SK-N-SH (cell line): ENCODE data around the gene NLRP1.

Experiments
- CTCF ChIP-seq: fragments of 200-600 bp; sonication (generic); IDR thresholded peaks from 2 replicates; pipeline ENCODE4 v1.6.1; 2017; ENCODE audit warnings: antibody characterized with exemption, mild to moderate bottlenecking, moderate library complexity
- FOSL2 ChIP-seq: IDR thresholded peaks from 2 replicates; pipeline ENCODE4 v1.4.0; 2012; ENCODE audit warnings: low read depth, mild to moderate bottlenecking, moderate library complexity, borderline replicate concordance
- POLR2AphosphoS5 ChIP-seq: IDR thresholded peaks from 2 replicates; pipeline ENCODE4 v1.6.1; 2012; ENCODE audit warnings: low read depth, low read length

GRCh38 chr17:5511401-5512225, 72.7 kb downstream of the NLRP1 start:
- TF ChIP-seq CTCF, result no peak
- TF ChIP-seq FOSL2, result no peak
- no peak for TF ChIP-seq POLR2AphosphoS5
